H1 (cell line): Measurements from ENCODE around the gene GNA12. TPM values are rescaled to one million over a fixed set of nuclear protein-coding genes. Genes with fewer than 3 reads are reported as not detected.

ENCODE experiments used
- ATF2 ChIP-seq: IDR thresholded peaks from 2 replicates; pipeline ENCODE4 v1.6.1; 2012; ENCODE audit warnings: low read length, inconsistent platforms
- CBX8 ChIP-seq: fragments of 300-800, 300-1000 bp; sonication (generic); IDR thresholded peaks from 2 replicates; pipeline ENCODE4 v1.7.1; 2016; ENCODE audit warnings: low read depth, low read length, borderline replicate concordance
- HDAC6 ChIP-seq: IDR thresholded peaks from one replicate; pipeline ENCODE4 v1.7.1; 2012; ENCODE audit warnings: low read depth, mild to moderate bottlenecking, inconsistent platforms, low read length, moderate library complexity
- polyA plus RNA-seq, 7 experiments: library from polyadenylated mRNA; depleted of rRNA in 3 of 7; stranded (reverse) in 5 of 7; unstranded in 2 of 7; fragments of >200 nt in 5 of 7; fragments of 200-250 nt in 2 of 7; gene quantifications; 1 replicate in 5 of 7; 2 replicates in 1 of 7; 4 replicates in 1 of 7; pipeline versions ENCODE4 v1.2.1 to v1.2.3, GENCODE V29; 2011 to 2013; ENCODE audit warnings: missing spikeins in 2 of 7, mixed read lengths in 2 of 7
- total RNA-seq: library from RNA; stranded (reverse); fragmentation: NEBNext Ultra II Directional; extraction: Animal tissue kit (Norgen Biotek cat#: 25700); gene quantifications from 2 replicates; pipeline ENCODE4 v1.2.1, GENCODE V29; 2021

GNA12 gene
- total and polyA plus RNA-seq, 2 of the 8 experiments (the other 6 are each of a cell fraction or from before 2014, with no cell fraction given): 96.5 to 109 TPM

DNA sequence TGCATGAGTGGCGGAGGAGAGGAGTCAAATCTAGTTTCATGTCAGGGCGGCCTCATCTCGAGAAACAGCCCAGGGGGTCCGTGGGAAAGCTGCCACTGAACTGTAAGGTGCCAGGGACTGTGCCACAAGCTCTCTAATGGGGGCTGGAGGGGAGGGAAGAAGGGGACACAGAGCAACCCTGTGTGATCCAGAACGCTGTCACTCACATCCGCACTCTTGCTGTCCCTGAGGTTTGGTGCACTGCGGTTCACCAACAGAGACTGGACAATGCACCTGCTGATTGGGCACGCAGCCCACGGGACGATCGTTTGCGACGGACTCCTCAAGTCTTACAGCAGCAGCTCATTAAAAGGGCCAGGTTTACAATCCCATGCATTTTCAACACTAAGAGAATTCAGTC, 108.4 kb downstream of the GNA12 start (continued):
- TF ChIP-seq HDAC6 (no peak), ATF2 (no peak), CBX8 (no peak)
